Measurements from ENCODE around the gene PRIMA1. TPM values are rescaled to one million over a fixed set of nuclear protein-coding genes. Genes with fewer than 3 reads are reported as not detected.

Gene PRIMA1
- total and polyA plus RNA-seq, 9 of the 15 experiments (the other 6 are each of a cell fraction or from before 2014, with no cell fraction given): not detected

GRCh38 chr14:93804654-93805053 is 16.4 kb upstream of the PRIMA1 start:
- no peaks in the 10 kb centered on the region for H4K20me1 ChIP-seq (replicated peaks; ENCODE audit: control insufficient read depth, insufficient read depth, low read length)
- no peak overlapping the region for H2AFZ ChIP-seq (ENCODE audit: low read depth, low read length)
- no peaks in the 10 kb centered on the region for H3K79me2 ChIP-seq (ENCODE audit: control insufficient read depth, insufficient read depth, low read length)
- H3K4me3 ChIP-seq: no peak overlapping the region
- POLR2A ChIA-PET: no interaction called here
- no peaks in the 10 kb centered on the region for H3K36me3 ChIP-seq (ENCODE audit: control insufficient read depth, insufficient read depth, low read length)
- WGBS (ENCODE audit: insufficient coverage, low coverage, missing lambda C conversion rate): 4% methylated on average over 8 of the region's 9 CpGs
- H3K9me1 ChIP-seq (ENCODE audit: control insufficient read depth, insufficient read depth, low read length): no peaks in the 10 kb centered on the region
- no peaks in the 10 kb centered on the region; a peak in 1 of 5 replicates for H3K4me1 ChIP-seq (replicated peaks in 1 of 2; ENCODE audit: control insufficient read depth in 2 of 2, insufficient read depth in 2 of 2, low read length in 2 of 2)
- no peak overlapping the region for H3K9ac ChIP-seq (ENCODE audit: insufficient read depth in 1 of 2, low read depth in 2 of 2, low read length in 2 of 2)
- intact Hi-C loops (cut with micrococcal nuclease) (no loop called here), in situ Hi-C loops (cut with MboI) (no loop called here)
- TF ChIP-seq CTCF (IDR thresholded peaks at IDR 0.05 in 2 of 3, conservative IDR thresholded peaks at IDR 0.05 in 1 of 3; ENCODE audit: insufficient read depth in 2 of 3, low read depth in 1 of 3, low read length in 3 of 3) (peak; percentile 56 to 65 (median 56)), SRSF1 (IDR thresholded peaks at IDR 0.05; ENCODE audit: low read depth, low read length) (no peak), CREB1 (IDR thresholded peaks at IDR 0.05) (no peak), CREB1 (CRISPR knock-in tag; IDR thresholded peaks at IDR 0.05) (no peak), TAF15 (IDR thresholded peaks at IDR 0.05; ENCODE audit: low read depth, low read length) (no peak), ZFP36 (IDR thresholded peaks at IDR 0.05; ENCODE audit: low read depth, low read length, partially characterized antibody) (no peak)
- peak; percentile 82 for ATAC-seq
- no peak overlapping the region for H3K27ac ChIP-seq (ENCODE audit: extremely low read depth, low read depth, low read length)
- no peak overlapping the region for H3K4me2 ChIP-seq (ENCODE audit: insufficient read depth, low read length)
- peak; percentile 21 to 48 (median 33) for DNase-seq (ENCODE audit: extremely low read depth in 1 of 4, low spot score in 3 of 4)
- H3K27me3 ChIP-seq (ENCODE audit: control insufficient read depth in 2 of 2, insufficient read depth in 2 of 2, low read length in 2 of 2): no peaks in the 10 kb centered on the region
- no peaks in the 10 kb centered on the region for H3K9me3 ChIP-seq (replicated peaks; ENCODE audit: control insufficient read depth, insufficient read depth, low read depth, low read length)
- BruUV-seq (replicated peaks): no TSS peak
- CTCF ChIA-PET (ENCODE audit: low intra/inter-chr PET ratio): no interaction called here
- FAIRE-seq: no peak
